ENCODE results near the gene CPD.
A peak's percentile ranks its signal among the peaks of the same experiment; 100 is the strongest.
"Not testable (repeated sequence)": the region's sequence is repeated elsewhere in the genome, so short reads cannot be mapped to it uniquely, and the experiment has no call there.

CPD gene

DNA sequence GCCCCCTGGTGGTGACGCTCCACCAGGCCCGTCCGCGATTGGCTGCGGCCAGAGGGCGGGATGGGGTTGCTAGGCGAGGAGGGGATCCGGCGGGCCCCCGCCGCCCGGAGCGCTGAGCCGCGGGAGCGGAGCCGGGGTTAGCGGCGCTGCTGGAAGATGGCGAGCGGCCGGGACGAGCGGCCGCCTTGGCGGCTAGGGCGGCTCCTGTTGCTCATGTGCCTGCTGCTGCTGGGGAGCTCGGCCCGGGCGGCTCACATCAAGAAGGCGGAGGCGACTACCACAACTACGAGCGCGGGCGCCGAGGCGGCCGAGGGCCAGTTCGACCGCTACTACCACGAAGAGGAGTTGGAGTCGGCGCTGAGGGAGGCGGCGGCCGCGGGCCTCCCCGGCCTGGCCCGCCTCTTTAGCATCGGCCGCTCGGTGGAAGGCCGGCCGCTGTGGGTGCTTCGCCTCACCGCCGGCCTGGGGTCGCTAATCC lies at the start of gene CPD:
TSS of gene CPD (plus strand) at position 103 of the 478 bp plus-strand sequence. CDS start at position 157, 54 bp downstream.
- DNase-seq (ENCODE audit: low read depth in 2 of 3, low spot score in 2 of 3), result peak; percentile 95 to 96 (median 96)

DNA sequence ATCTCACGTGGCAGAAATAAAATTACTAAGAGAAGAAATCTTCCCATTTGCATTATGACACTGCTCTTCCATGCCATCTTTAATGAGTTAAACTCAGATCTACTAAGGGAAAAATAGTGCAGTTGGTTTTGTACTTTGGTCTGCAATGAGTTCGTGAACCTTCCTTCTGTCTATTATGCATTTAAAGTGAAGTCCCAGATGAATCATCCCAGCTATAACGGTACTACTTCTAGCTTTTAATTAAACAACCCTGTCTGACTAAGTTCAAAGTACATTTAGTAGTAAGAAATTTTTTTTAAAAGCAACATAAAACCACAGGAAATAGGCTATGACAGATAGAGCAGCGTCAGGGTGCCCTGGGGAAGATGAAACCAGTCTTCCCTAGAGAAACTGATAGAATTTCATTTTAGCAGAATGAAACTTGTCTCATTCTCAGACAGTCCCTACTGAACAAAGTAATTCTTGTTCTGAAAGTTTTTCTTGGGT lies 46.6 kb upstream of the CPD start:
- DNase-seq (ENCODE audit: low read depth in 2 of 3, low spot score in 2 of 3), result no peak

DNA sequence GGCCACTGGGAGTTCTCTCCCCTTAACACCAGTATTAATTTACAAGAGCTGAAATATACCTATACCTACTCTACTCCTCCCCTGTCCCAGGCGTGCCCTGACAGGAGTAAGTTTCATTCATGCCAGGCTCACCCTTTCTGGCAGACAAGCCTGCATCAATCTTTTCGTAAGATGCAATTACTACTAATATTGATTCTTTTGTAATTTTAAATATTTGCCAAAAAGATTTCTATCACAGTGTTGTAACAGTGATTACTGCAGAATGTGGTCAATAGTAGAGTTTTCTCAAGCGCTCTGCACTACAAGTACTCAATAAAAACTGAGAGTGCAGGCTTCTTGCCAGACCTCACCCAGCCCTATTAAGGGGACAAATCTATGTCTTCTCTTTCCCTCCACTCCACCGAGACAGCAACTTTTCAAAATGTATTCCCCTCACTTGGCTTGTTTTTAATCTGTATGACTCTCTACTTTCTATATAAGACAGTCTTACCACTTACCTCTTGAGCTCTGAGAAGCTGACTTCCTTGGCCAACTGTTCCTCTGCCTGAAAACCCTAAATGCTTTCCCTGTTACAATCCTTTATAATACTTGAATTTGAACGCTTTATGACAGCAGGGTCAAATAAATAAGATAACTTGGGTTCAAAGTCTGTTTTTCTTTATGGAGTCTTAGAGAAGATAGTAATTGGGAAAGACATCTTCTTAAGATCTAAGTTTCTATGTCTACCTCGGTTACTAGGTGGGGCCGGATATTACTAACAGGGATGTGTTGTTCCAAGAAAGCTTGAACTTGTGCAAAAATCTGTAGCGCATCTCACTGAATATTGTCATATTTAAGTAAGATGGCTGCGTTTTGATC lies 45.0 kb upstream of the CPD start, which contains the start of gene TMIGD1:
TSS of gene TMIGD1 (minus strand) at position 555 of the 858 bp plus-strand sequence. CDS start 1,924 bp downstream, outside the sequence.
- DNase-seq (ENCODE audit: low read depth in 2 of 3, low spot score in 2 of 3), result no peak

DNA sequence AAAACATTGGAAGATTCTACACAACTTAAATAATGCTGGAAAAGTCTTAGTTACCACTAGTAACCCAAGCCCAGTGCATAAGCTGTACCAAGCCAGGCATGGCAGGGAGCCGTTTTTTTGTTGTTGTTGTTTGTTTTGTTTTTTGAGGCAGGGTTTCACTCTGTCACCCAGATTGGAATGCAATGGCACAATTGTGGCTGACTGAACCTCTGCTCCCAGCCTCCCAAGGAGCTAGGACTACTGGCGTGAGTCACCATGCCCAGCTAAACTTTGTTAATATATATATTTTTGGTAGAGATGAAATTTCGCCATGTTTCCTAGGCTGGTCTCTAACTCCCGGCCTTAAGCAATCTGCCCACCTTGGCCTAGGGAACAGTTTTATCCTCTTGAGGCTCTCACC lies 44.3 kb upstream of the CPD start:
- no peak for DNase-seq (ENCODE audit: low read depth in 2 of 3, low spot score in 2 of 3)

DNA sequence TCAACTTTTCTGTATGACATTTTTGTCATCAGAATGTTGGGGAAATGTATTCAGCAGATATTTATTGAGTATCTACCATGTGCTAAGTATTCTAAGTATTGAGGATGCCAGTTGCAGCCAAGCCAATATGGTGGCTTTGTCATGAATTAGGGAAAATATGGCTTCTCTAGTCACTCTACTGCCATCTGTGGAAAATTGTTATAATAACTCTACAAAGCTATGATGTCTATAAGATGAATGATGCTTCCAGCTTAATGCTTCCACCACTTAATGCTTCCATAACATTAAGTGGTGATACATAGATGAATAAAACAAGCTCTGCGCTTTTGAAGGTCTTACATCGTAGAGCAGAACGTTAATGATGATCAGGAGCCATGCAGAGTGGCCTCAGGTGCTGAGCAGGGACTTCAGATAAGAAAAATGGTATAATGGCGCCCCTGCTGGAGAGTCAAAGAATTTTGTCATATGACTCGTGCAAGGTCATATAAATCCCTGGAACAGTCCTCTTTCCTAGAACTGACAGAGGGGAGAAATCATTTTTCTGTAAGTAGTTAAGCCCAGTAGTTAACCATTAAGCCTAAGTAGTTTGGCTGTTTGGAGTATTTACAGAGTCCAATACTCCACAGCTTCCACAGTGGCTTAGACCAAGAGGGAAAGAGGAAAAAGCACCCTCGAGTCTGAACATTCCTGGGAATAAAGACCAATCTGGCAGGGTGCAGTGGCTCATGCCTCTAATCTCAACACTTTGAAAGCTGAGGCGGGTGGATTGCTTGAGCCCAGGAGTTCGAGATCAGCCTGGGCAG lies 42.2 kb upstream of the CPD start:
- DNase-seq (ENCODE audit: low read depth in 2 of 3, low spot score in 2 of 3), result peak in 1 of 3 experiments; percentile 19

DNA sequence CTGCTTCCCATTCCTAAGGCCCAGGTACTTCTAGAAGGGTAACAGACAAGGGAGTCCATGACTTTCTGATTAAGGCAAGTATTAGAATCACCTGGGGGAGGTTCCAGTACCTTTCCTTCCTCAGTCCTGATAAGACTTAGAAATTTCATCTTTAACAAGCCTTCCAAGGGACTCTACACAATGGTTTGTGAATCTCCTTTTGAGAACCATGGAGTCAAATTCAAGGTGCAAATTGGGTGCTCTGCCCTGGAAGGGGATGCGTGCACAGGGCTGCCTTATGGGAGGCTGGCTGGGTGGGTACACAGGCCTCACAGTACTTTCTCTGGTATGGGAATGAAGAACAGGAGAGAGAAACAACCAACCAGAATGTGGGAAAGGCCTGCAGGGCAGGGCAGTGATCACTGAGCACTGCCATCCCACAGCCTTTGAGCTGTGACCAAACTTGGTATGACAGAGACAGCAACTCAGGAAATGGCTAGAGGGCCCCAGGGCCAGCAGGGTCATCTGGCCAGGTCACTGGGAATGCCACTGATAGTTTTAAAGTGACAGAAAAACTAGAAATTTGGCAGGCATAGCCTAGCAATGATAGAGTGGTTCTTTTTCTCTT lies 41.2 kb upstream of the CPD start:
- no peak for DNase-seq (ENCODE audit: low read depth in 2 of 3, low spot score in 2 of 3)

DNA sequence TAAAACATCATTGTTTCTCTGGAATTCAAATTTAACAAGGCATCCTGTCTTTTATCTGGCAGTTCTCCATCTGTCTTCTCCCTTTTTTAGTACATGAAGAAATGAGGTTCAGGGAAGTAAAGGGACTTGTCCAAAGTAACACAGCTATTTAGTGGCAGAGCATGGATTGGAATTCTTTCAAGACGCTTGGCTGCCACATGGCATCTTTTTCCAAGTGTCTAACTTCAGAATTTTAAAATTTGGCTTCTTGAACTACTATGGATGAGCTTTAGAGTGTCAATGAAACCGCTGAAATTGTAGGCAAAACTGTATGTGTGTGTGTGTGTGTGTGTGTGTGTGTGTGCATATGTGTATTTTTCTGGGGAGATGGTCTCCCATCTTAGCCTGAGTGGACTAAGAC lies 39.6 kb upstream of the CPD start:
- DNase-seq (ENCODE audit: low read depth in 2 of 3, low spot score in 2 of 3), result no peak

DNA sequence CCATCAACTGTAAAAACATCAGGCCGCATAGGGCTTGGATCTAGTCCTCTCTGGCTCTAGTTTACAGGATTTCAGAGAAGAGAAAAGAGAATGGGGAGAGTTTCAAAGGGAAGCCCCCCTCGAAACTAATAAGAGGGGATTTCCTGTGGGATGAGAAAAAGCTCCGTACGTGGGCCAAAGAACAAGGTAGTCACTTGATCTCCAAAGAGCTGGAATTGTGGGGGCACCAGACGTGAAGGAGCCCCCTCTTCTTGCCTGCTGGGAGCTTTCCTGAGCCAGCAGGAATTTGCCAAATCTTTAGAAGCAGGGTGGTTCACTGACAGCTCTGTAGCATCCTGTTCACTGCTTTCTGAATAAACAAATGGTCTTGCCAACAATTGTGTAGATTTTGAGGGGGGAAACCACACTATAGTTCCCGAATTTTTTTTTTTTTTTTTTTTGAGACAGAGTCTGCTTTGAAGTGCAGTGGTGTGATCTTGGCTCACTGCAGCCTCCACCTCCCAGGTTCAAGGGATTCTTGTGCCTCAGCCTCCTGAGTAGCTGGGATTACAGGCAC lies 37.8 kb upstream of the CPD start:
- DNase-seq (ENCODE audit: low read depth in 2 of 3, low spot score in 2 of 3), result no peak

DNA sequence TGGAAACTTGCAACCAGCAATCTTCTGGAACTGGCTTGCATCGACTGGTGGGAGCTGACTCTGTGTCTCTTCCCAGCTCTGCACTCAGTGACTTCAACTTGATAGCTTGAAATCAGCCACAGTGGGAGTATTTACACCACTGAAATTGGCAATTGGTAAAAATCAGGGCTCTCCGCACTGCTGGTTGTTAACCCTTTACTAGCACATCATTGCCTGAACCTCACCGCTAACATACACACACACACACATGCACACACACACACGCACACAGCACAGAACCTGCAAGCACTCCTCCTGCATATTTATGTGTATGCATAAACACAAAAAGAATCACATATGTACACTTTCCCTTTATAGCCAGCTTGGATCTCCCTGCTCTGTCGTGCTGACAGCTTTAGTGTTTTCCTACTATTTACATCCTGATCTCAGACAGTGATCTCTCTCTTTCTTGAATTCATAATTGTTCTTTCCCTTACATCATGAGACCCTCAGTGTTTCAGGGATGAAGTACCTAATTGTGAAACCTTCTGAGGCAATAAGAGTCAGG lies 37.0 kb upstream of the CPD start:
- DNase-seq (ENCODE audit: low read depth in 2 of 3, low spot score in 2 of 3), result no peak

DNA sequence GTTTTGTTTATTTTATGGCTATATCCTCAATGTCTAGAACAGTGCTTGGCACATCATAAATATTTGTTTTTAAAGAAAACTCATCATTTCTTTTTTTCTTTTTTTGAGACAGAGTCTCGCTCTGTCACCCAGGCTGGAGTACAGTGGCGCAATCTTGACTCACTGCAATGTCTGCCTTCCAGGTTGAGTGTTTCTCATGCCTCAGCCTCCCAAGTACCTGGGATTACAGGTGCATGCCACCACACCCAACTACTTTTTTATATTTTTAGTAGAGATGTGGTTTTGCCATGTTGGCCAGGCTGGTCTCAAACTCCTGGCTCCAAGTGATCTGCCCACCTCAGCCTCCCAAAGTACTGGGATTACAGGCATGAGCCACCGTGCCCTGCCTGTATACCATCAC lies 35.5 kb upstream of the CPD start:
- DNase-seq (ENCODE audit: low read depth in 2 of 3, low spot score in 2 of 3), result not testable (repeated sequence)

DNA sequence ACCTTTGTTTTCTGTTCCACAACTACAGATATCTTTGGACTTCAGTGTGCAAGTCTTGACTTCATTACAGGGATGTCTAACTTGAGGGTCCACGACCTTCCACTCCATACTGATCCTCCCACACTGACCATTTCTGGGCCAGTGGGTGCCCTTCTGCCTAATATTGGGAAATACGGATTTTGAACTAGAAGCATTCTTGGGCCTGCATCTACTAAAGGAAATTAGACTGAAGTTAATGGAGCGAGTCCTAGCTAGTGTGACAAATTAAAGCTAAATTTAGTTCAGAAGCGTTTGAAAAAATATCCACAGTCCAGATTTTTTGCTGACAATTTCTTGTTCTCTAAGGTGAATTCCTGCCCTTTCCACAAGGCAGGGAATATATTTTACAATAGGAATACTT lies 34.9 kb upstream of the CPD start:
- DNase-seq (ENCODE audit: low read depth in 2 of 3, low spot score in 2 of 3), result no peak

DNA sequence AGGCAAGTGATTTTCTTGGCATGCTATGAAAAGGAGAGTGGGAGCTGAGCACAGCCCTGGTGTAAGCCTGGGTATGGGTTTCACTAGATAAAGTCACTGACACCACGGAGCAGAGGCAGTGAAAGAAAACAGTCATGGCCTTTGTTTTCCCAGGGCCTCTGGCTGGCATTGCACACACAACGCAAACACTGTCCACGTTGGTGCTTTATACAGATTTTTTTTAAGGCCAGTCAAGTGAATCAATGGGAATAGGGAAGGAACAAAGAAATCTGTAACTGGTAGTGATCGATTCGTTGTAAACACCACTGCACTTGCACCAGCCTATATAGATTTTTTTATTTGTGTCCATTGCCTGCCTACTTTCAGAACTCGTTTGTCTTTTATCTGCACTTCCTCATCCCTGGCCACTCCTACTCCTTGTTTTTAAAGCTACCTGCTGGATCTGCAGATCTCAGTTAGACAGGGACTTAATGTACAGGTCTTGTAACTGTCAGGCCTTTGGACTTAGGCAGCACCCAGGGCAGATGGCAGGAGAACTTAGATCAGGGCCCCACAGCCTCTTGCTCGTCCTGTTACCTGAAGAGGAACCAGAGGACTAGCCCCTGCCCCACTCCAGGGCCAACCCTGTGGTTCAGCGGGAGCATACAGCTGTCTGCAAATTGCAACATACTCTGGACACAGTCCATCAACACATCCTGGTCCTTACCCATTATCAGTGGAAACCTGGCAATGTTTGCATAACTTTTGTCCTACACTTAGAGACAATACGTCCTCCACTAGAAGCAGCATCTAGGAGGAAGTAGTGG lies 34.2 kb upstream of the CPD start:
- DNase-seq (ENCODE audit: low read depth in 2 of 3, low spot score in 2 of 3), result no peak

DNA sequence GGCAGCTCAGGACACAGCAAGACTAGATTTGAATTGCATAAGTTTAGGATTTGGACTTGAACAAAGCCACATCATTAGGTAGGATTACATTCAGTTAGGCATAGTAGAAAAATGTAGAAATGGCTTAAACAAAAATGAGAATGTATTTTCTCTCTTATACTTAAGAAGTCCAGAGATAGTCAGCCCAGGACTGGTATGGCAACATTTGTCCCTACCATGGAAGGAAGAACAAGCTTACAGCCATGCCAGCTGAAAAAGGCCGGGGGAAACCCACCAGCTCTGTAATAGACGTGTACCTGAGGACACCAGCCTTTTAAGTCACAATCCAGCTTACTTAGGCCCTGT lies 33.7 kb upstream of the CPD start:
- no peak for DNase-seq (ENCODE audit: low read depth in 2 of 3, low spot score in 2 of 3)

DNA sequence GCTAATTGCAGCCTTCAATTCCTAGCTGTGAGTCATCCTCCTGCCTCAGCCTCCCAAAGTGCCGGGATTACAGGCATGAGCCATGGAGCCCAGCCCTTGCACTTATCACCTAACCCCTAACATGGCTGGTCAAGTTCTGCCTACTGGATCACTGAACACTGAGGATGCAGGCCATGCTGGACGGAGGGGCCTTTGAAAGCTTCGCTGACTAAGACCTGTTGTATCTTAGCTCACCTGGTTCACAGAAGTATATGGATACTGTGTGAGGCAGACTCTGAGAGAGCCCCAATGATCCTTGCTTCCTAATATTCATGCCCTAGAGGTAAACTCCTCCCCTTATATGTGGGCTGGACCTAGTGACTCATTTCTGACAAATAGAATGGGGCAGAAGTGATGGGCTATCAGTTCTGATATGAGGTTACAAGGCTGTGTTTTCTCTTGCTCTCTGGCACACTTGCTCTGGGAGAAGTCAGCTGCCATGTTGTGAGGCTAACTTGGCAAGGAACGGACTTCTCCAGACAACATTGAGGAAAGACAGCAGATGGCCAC lies 33.1 kb upstream of the CPD start:
- no peak for DNase-seq (ENCODE audit: low read depth in 2 of 3, low spot score in 2 of 3)

DNA sequence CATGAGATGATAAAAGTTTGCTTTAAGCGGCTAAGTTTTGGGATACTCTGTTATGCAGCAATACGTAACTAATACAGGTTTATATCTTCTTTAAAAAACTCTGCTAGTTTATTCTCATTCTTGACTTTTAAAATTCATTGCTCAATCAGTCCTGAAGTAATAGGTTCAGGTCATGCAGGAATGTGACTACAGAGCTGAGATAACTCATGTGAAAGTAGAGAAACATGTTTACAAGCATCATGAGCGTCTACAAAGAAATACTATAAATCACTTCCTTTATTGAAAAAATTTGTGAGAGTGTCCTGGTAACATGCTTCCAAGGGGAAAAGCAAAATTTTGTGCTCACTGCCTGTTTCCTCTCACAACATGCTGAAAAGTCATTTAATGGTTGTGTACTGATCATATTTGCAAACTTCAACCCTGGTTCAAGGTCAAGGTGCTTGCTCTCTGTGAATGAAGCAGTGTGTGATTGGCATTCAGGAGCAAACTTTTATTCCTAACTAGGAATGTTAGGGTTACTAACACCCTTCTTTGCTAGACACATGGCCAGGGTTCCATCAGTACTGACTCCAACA lies 32.4 kb upstream of the CPD start:
- no peak for DNase-seq (ENCODE audit: low read depth in 2 of 3, low spot score in 2 of 3)

DNA sequence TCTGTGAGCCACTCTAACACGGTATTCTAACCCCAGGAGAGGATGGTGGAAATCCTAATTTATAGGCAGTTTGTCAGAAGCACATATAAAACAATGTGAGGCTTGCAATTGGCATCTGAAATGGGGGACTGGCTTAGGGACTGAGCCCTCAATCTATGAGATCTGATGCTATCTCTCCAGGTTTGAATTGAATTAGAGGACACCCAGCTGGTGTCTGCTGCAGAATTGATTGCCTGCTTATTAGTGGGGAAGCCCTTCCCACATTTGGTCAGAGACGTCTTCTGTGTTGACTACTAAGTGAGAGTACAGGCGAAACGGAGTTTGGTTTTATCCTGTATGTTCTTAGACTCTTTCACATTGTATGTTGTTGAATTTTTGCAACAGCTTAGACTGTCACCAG lies 31.2 kb upstream of the CPD start:
- DNase-seq (ENCODE audit: low read depth in 2 of 3, low spot score in 2 of 3), result no peak

DNA sequence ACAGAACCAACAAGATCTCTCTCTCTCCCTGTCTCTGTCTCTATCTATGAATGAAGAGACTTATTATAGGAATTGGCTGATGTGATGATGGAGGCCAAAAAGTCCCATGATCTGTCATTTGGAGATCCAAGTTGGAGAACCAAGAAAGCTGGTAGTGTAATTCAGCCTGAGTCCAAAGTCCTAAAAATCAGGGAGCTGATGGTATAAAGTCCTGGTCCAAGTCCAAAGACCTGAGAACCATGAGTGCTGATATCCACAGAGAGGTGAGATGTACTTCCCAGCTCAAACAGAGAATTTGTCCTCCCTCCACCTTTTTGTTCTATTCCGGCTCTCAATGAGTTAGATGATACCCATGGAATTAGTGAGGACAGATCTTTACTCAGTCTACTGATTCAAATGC lies 29.5 kb upstream of the CPD start:
- DNase-seq (ENCODE audit: low read depth in 2 of 3, low spot score in 2 of 3), result no peak

DNA sequence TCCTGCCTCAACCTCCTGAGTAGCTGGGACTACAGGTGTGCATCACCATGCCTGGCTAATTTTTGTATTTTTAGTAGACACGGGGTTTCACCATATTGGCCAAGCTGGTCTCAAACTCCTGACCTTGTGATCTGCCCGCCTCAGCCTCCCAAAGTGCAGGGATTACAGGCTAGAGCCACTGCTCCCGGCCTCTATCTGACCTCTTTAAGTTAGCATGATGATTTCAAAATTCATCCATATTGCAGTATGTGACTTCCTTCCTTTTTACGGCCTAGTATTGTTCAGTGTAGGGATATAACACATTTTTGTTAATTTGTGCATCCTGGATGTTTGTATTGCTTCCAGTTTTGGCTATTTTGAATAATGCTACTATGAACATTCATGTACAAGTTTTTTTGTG lies 27.5 kb upstream of the CPD start:
- not testable (repeated sequence) for DNase-seq (ENCODE audit: low read depth in 2 of 3, low spot score in 2 of 3)

DNA sequence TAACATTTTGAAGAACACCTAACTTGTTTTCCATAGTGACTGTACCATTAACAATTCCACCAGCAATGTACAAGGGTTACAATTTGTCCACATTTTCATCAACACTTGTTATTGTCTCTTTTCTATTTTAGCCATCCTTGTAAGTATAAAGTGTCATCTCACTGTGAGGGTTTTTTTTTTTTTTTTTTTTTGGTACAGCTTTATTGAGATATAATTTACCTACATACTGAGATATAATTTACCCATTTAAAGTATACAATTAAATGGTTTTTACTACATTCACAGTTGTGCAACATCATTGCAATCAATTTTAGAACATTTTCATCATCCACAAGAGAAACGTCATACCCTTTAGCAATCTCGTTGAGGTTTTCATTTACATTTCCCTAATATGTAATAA lies 27.0 kb upstream of the CPD start:
- DNase-seq (ENCODE audit: low read depth in 2 of 3, low spot score in 2 of 3), result no peak
